ENCODE measurements around the gene LHCGR. TPM values are rescaled to one million over a fixed set of nuclear protein-coding genes. Genes with fewer than 3 reads are reported as not detected.

LHCGR gene
- total RNA-seq, 1 experiment from 2014 or later: not detected

- POLR2A ChIA-PET: no interaction called here
- no TSS peak for BruUV-seq (replicated peaks)
- Histone ChIP-seq H3K9me3 (ENCODE audit: control insufficient read depth, insufficient read depth, low read depth, low read length) (no peaks in the 10 kb centered on the region), H3K36me3 (ENCODE audit: control insufficient read depth, insufficient read depth, low read length) (no peaks in the 10 kb centered on the region), H3K27me3 (ENCODE audit: control insufficient read depth, insufficient read depth, low read length) (0 out of 2 replicates have a peak, but pooled peaks cover 4% of the 10 kb centered on the region), H3K4me1 (ENCODE audit: control insufficient read depth, insufficient read depth, low read length) (no peaks in the 10 kb centered on the region), H3K27ac (ENCODE audit: low read length) (no peak overlapping the region), H3K4me3 (ENCODE audit: low read depth in 2 of 2, low read length in 2 of 2) (no peak overlapping the region)
- TF ChIP-seq TCF7L2 (IDR thresholded peaks at IDR 0.05; ENCODE audit: low read depth, low read length) (no peak), SIN3A (IDR thresholded peaks at IDR 0.05; ENCODE audit: borderline replicate concordance, insufficient read depth, low read depth, low read length) (no peak), CTCF (IDR thresholded peaks at IDR 0.05) (no peak), POLR2AphosphoS5 (IDR thresholded peaks at IDR 0.05; ENCODE audit: low read depth, low read length) (no peak)
- TF ChIP-seq, protein P1, sequence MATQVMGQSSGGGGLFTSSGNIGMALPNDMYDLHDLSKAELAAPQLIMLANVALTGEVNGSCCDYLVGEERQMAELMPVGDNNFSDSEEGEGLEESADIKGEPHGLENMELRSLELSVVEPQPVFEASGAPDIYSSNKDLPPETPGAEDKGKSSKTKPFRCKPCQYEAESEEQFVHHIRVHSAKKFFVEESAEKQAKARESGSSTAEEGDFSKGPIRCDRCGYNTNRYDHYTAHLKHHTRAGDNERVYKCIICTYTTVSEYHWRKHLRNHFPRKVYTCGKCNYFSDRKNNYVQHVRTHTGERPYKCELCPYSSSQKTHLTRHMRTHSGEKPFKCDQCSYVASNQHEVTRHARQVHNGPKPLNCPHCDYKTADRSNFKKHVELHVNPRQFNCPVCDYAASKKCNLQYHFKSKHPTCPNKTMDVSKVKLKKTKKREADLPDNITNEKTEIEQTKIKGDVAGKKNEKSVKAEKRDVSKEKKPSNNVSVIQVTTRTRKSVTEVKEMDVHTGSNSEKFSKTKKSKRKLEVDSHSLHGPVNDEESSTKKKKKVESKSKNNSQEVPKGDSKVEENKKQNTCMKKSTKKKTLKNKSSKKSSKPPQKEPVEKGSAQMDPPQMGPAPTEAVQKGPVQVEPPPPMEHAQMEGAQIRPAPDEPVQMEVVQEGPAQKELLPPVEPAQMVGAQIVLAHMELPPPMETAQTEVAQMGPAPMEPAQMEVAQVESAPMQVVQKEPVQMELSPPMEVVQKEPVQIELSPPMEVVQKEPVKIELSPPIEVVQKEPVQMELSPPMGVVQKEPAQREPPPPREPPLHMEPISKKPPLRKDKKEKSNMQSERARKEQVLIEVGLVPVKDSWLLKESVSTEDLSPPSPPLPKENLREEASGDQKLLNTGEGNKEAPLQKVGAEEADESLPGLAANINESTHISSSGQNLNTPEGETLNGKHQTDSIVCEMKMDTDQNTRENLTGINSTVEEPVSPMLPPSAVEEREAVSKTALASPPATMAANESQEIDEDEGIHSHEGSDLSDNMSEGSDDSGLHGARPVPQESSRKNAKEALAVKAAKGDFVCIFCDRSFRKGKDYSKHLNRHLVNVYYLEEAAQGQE (IDR thresholded peaks at IDR 0.05; ENCODE audit: insufficient read depth in 1 of 2, low read depth in 2 of 2, low read length in 1 of 2): no peak
- intact Hi-C loops (cut with micrococcal nuclease; ENCODE audit: unreplicated experiment) (no loop called here), in situ Hi-C loops (cut with HindIII; ENCODE audit: low pct_unique_long_range_greater_than_20kb, low sequenced_read_pairs) (no loop called here)
- CTCF ChIA-PET: no interaction called here
- ATAC-seq (no peak), DNase-seq (ENCODE audit: low read depth, low spot score) (no peak)
Measured at GRCh38 chr2:48795065-48795464, 39.5 kb upstream of the LHCGR start.

DNA sequence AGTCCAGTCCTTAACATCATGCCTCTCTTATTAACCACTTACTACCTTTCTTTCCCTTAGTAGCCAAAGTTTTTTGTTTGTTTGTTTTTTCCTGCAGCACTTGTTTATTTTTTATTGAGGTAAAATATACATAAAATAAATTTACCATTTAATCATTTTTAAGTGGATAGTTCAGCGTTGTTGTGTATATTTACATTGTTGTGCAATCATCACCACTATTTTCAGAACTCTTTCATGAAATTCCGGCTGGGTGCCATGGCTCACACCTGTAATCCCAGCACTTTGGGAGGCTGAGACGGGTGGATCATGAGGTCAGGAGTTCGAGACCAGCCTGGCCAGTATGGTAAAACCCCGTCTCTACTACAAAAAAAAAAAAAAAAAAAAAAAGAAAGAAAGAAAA, 38.1 kb upstream of the LHCGR start:
- intact Hi-C loops (cut with micrococcal nuclease; ENCODE audit: unreplicated experiment): no loop called here
- in situ Hi-C loops (cut with HindIII; ENCODE audit: low pct_unique_long_range_greater_than_20kb, low sequenced_read_pairs): no loop called here

More for the DNA sequence above, 38.1 kb upstream of the LHCGR start:
- H3K9me3 ChIP-seq (ENCODE audit: control insufficient read depth, insufficient read depth, low read depth, low read length): no peaks in the 10 kb centered on the region
- H3K27ac ChIP-seq (ENCODE audit: low read length): no peak overlapping the region
- BruUV-seq (replicated peaks): no TSS peak
- DNase-seq (ENCODE audit: low read depth, low spot score): no peak
- ATAC-seq: no peak
- TF ChIP-seq, protein P1 (IDR thresholded peaks at IDR 0.05; ENCODE audit: insufficient read depth in 1 of 2, low read depth in 2 of 2, low read length in 1 of 2): no peak
- TF ChIP-seq SIN3A (IDR thresholded peaks at IDR 0.05; ENCODE audit: borderline replicate concordance, insufficient read depth, low read depth, low read length): no peak
- no peak for TF ChIP-seq POLR2AphosphoS5 (IDR thresholded peaks at IDR 0.05; ENCODE audit: low read depth, low read length)
- no peak for TF ChIP-seq TCF7L2 (IDR thresholded peaks at IDR 0.05; ENCODE audit: low read depth, low read length)
- TF ChIP-seq CTCF (IDR thresholded peaks at IDR 0.05): no peak
- no peak overlapping the region for H3K4me3 ChIP-seq (ENCODE audit: low read depth in 2 of 2, low read length in 2 of 2)
- POLR2A ChIA-PET: no interaction called here
- H3K4me1 ChIP-seq (ENCODE audit: control insufficient read depth, insufficient read depth, low read length): no peaks in the 10 kb centered on the region
- CTCF ChIA-PET: no interaction called here
- no peaks in the 10 kb centered on the region for H3K36me3 ChIP-seq (ENCODE audit: control insufficient read depth, insufficient read depth, low read length)
- 0 out of 2 replicates have a peak, but pooled peaks cover 4% of the 10 kb centered on the region for H3K27me3 ChIP-seq (ENCODE audit: control insufficient read depth, insufficient read depth, low read length)
